HepG2 (cell line): ENCODE data around the gene ACOT2. TPM values are rescaled to one million over a fixed set of nuclear protein-coding genes. Genes with fewer than 3 reads are reported as not detected.

Experiments used
- ATAD3A ChIP-seq: sonication (generic); formaldehyde crosslinking; IDR thresholded peaks from 2 replicates; pipeline ENCODE4 v1.4.0; 2020; ENCODE audit warnings: missing genetic modification reagents
- ERF ChIP-seq: IDR thresholded peaks from 2 replicates; pipeline ENCODE4 v1.6.1; 2018; ENCODE audit warnings: missing biosample characterization, missing genetic modification reagents
- FOXJ3 ChIP-seq: sonication (generic); formaldehyde crosslinking; IDR thresholded peaks from 2 replicates; pipeline ENCODE4 v1.4.0; 2020; ENCODE audit warnings: missing genetic modification reagents, mild to moderate bottlenecking, borderline replicate concordance
- IRF2 ChIP-seq: IDR thresholded peaks from 2 replicates; pipeline ENCODE4 v1.6.1; 2018; ENCODE audit warnings: missing genetic modification reagents, missing compliant biosample characterization
- KLF13 ChIP-seq: sonication (generic); formaldehyde crosslinking; IDR thresholded peaks from 2 replicates; pipeline ENCODE4 v1.4.0; 2020; ENCODE audit warnings: mild to moderate bottlenecking, missing genetic modification reagents
- MATR3 ChIP-seq: sonication (generic); formaldehyde crosslinking; IDR thresholded peaks from 2 replicates; pipeline ENCODE4 v1.4.0; 2020; ENCODE audit warnings: missing genetic modification reagents
- MTA3 ChIP-seq: sonication (generic); formaldehyde crosslinking; IDR thresholded peaks from 2 replicates; pipeline ENCODE4 v1.4.0; 2020; ENCODE audit warnings: missing genetic modification reagents
- RXRB ChIP-seq: IDR thresholded peaks from 2 replicates; pipeline ENCODE4 v1.6.1; 2016; ENCODE audit warnings: borderline replicate concordance, missing genetic modification reagents, missing compliant biosample characterization
- SYNCRIP ChIP-seq: fragments of 200-400 bp; formaldehyde crosslinking; IDR thresholded peaks from 2 replicates; pipeline ENCODE4 v1.6.1; 2018; ENCODE audit warnings: mild to moderate bottlenecking, low read depth, low read length; ENCODE audit not compliant: insufficient read depth
- TEAD3 ChIP-seq: optimal IDR thresholded peaks from 2 replicates; pipeline ENCODE3; 2016; ENCODE audit warnings: borderline replicate concordance
- ZBTB38 ChIP-seq: sonication (generic); formaldehyde crosslinking; IDR thresholded peaks from 2 replicates; pipeline ENCODE4 v1.5.1; 2020; ENCODE audit warnings: mild to moderate bottlenecking, missing genetic modification reagents
- ZBTB8A ChIP-seq: sonication (generic); formaldehyde crosslinking; IDR thresholded peaks from 2 replicates; pipeline ENCODE4 v1.4.0; 2020; ENCODE audit warnings: mild to moderate bottlenecking, low read depth, missing genetic modification reagents, borderline replicate concordance
- ZNF225 ChIP-seq: sonication (generic); formaldehyde crosslinking; IDR thresholded peaks from 2 replicates; pipeline ENCODE4 v1.4.0; 2020; ENCODE audit warnings: mild to moderate bottlenecking, missing genetic modification reagents
- ZNF232 ChIP-seq: sonication (generic); formaldehyde crosslinking; IDR thresholded peaks from 2 replicates; pipeline ENCODE4 v1.4.0; 2020; ENCODE audit warnings: missing genetic modification reagents, borderline replicate concordance
- ZNF605 ChIP-seq: sonication (generic); formaldehyde crosslinking; IDR thresholded peaks from 2 replicates; pipeline ENCODE4 v1.8.0; 2022; ENCODE audit warnings: mild to moderate bottlenecking, missing genetic modification reagents
- ZNF703 ChIP-seq: sonication (generic); formaldehyde crosslinking; IDR thresholded peaks from 2 replicates; pipeline ENCODE4 v1.5.1; 2020; ENCODE audit warnings: missing genetic modification reagents, mild to moderate bottlenecking, moderate library complexity, borderline replicate concordance
- ZNF781 ChIP-seq: sonication (generic); formaldehyde crosslinking; IDR thresholded peaks from 2 replicates; pipeline ENCODE4 v1.5.1; 2020; ENCODE audit warnings: borderline replicate concordance, mild to moderate bottlenecking, missing genetic modification reagents; ENCODE audit errors: not compliant biosample characterization
- polyA plus RNA-seq, 8 experiments: library from polyadenylated mRNA; depleted of rRNA in 3 of 8; stranded (reverse) in 7 of 8; unstranded in 1 of 8; fragments of >200 nt; fragmentation: Illumina TruSeq in 4 of 8; extraction: Trizol in 4 of 8; gene quantifications; 2 replicates each; pipeline versions ENCODE4 v1.2.1 to v1.2.3, GENCODE V29; 2011 to 2016; ENCODE audit warnings: low read depth in 4 of 8, missing spikeins in 1 of 8, mixed read lengths in 1 of 8; ENCODE audit not compliant: insufficient read depth in 1 of 8
- total RNA-seq, 5 experiments: library from RNA; depleted of rRNA; stranded (reverse); fragments of >200 nt; fragmentation: Illumina TruSeq; extraction: Trizol; gene quantifications; 2 replicates each; pipeline ENCODE4 v1.2.3, GENCODE V29; 2016; ENCODE audit warnings: low read depth in 1 of 5
- TF ChIP-seq, protein P1 (sequence below): sonication (generic); formaldehyde crosslinking; conservative IDR thresholded peaks from 2 replicates; pipeline ENCODE4 v1.4.0; 2020; ENCODE audit warnings: missing genetic modification reagents
- TF ChIP-seq, protein P2 (sequence below): sonication (generic); formaldehyde crosslinking; IDR thresholded peaks from 2 replicates; pipeline ENCODE4 v1.5.0; 2020; ENCODE audit warnings: missing genetic modification reagents
- TF ChIP-seq, protein P3 (sequence below): sonication (generic); formaldehyde crosslinking; IDR thresholded peaks from 2 replicates; pipeline ENCODE4 v1.4.0; 2020; ENCODE audit warnings: missing genetic modification reagents, mild to moderate bottlenecking, borderline replicate concordance
- TF ChIP-seq, protein P4 (sequence below): sonication (generic); formaldehyde crosslinking; IDR thresholded peaks from 2 replicates; pipeline ENCODE4 v1.4.0; 2020; ENCODE audit warnings: missing genetic modification reagents
- TF ChIP-seq, protein P5 (sequence below): IDR thresholded peaks from 2 replicates; pipeline ENCODE4 v1.6.1; 2016; ENCODE audit warnings: control low read depth

Gene ACOT2
- total and polyA plus RNA-seq, 2 of the 13 experiments (the other 11 are each of a cell fraction or from before 2014, with no cell fraction given) = 60.0 to 110 TPM

DNA sequence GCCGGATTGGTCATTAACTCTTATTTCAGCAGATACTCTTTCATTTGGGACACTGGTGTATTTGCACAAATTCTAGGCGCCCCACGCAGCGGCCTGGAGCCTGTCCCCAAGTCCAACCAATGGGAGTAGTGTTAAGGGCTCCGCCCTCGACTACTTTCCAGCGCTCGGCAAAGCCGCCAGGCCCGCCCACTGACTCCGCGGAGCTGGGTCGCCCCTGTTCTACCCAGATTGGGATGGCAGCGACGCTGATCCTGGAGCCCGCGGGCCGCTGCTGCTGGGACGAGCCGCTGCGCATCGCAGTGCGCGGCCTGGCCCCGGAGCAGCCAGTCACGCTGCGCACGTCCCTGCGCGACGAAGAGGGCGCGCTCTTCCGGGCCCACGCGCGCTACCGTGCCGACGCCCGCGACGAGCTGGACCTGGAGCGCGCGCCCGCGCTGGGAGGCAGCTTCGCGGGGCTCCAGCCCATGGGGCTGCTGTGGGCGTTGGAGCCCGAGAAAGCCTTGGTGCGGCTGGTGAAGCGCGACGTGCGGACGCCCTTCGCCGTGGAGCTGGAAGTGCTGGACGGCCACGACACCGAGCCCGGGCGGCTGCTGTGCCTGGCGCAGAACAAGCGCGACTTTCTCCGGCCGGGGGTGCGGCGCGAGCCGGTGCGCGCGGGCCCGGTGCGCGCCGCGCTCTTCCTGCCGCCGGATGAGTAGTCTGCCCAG is 43.5 kb downstream of the ACOT2 start, which contains the start of gene ACOT6 (continued):
- 0 out of 2 replicates have a peak, but pooled peaks have one; percentile 14 for TF ChIP-seq IRF2 (CRISPR knock-in tag)
- no peak for TF ChIP-seq ZNF703 (CRISPR knock-in tag)
- no peak for TF ChIP-seq ZNF225 (CRISPR knock-in tag)
- no peak for TF ChIP-seq ZNF781 (CRISPR knock-in tag)
- TF ChIP-seq, protein P1, sequence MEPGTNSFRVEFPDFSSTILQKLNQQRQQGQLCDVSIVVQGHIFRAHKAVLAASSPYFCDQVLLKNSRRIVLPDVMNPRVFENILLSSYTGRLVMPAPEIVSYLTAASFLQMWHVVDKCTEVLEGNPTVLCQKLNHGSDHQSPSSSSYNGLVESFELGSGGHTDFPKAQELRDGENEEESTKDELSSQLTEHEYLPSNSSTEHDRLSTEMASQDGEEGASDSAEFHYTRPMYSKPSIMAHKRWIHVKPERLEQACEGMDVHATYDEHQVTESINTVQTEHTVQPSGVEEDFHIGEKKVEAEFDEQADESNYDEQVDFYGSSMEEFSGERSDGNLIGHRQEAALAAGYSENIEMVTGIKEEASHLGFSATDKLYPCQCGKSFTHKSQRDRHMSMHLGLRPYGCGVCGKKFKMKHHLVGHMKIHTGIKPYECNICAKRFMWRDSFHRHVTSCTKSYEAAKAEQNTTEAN (CRISPR knock-in tag) = 0 out of 2 replicates have a peak, but pooled peaks have one; percentile 18
- no peak for TF ChIP-seq ATAD3A (CRISPR knock-in tag)
- TF ChIP-seq, protein P2, sequence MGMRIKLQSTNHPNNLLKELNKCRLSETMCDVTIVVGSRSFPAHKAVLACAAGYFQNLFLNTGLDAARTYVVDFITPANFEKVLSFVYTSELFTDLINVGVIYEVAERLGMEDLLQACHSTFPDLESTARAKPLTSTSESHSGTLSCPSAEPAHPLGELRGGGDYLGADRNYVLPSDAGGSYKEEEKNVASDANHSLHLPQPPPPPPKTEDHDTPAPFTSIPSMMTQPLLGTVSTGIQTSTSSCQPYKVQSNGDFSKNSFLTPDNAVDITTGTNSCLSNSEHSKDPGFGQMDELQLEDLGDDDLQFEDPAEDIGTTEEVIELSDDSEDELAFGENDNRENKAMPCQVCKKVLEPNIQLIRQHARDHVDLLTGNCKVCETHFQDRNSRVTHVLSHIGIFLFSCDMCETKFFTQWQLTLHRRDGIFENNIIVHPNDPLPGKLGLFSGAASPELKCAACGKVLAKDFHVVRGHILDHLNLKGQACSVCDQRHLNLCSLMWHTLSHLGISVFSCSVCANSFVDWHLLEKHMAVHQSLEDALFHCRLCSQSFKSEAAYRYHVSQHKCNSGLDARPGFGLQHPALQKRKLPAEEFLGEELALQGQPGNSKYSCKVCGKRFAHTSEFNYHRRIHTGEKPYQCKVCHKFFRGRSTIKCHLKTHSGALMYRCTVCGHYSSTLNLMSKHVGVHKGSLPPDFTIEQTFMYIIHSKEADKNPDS (CRISPR knock-in tag) = no peak
- TF ChIP-seq ZNF232 (CRISPR knock-in tag) = no peak
- TF ChIP-seq, protein P3, sequence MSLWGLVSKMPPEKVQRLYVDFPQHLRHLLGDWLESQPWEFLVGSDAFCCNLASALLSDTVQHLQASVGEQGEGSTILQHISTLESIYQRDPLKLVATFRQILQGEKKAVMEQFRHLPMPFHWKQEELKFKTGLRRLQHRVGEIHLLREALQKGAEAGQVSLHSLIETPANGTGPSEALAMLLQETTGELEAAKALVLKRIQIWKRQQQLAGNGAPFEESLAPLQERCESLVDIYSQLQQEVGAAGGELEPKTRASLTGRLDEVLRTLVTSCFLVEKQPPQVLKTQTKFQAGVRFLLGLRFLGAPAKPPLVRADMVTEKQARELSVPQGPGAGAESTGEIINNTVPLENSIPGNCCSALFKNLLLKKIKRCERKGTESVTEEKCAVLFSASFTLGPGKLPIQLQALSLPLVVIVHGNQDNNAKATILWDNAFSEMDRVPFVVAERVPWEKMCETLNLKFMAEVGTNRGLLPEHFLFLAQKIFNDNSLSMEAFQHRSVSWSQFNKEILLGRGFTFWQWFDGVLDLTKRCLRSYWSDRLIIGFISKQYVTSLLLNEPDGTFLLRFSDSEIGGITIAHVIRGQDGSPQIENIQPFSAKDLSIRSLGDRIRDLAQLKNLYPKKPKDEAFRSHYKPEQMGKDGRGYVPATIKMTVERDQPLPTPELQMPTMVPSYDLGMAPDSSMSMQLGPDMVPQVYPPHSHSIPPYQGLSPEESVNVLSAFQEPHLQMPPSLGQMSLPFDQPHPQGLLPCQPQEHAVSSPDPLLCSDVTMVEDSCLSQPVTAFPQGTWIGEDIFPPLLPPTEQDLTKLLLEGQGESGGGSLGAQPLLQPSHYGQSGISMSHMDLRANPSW (CRISPR knock-in tag) = no peak
- TF ChIP-seq, protein P4, sequence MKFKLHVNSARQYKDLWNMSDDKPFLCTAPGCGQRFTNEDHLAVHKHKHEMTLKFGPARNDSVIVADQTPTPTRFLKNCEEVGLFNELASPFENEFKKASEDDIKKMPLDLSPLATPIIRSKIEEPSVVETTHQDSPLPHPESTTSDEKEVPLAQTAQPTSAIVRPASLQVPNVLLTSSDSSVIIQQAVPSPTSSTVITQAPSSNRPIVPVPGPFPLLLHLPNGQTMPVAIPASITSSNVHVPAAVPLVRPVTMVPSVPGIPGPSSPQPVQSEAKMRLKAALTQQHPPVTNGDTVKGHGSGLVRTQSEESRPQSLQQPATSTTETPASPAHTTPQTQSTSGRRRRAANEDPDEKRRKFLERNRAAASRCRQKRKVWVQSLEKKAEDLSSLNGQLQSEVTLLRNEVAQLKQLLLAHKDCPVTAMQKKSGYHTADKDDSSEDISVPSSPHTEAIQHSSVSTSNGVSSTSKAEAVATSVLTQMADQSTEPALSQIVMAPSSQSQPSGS (CRISPR knock-in tag) = no peak
- TF ChIP-seq, protein P5, sequence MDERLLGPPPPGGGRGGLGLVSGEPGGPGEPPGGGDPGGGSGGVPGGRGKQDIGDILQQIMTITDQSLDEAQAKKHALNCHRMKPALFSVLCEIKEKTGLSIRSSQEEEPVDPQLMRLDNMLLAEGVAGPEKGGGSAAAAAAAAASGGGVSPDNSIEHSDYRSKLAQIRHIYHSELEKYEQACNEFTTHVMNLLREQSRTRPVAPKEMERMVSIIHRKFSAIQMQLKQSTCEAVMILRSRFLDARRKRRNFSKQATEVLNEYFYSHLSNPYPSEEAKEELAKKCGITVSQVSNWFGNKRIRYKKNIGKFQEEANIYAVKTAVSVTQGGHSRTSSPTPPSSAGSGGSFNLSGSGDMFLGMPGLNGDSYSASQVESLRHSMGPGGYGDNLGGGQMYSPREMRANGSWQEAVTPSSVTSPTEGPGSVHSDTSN (CRISPR knock-in tag) = no peak
- TF ChIP-seq MATR3 (CRISPR knock-in tag) = no peak
- TF ChIP-seq SYNCRIP = no peak
- TF ChIP-seq TEAD3 (CRISPR knock-in tag) = no peak
- TF ChIP-seq FOXJ3 (CRISPR knock-in tag) = no peak
- TF ChIP-seq MTA3 = no peak
- TF ChIP-seq ZBTB38 (CRISPR knock-in tag) = no peak; the same call in 1 of the 2 replicates
- no peak for TF ChIP-seq RXRB (CRISPR knock-in tag)
- TF ChIP-seq ZNF605 (CRISPR knock-in tag) = no peak
- 0 out of 2 replicates have a peak, but pooled peaks have one; percentile 16 for TF ChIP-seq ERF (CRISPR knock-in tag)
- TF ChIP-seq KLF13 (CRISPR knock-in tag) = no peak
- no peak for TF ChIP-seq ZBTB8A (CRISPR knock-in tag)
